GM19351 (cell line): ENCODE measurements around the gene TRMU.

Experiments used
- ATAC-seq: cut with Tn5 transposase; IDR thresholded peaks from one replicate; pipeline ENCODE4 v1.9.1; 2021; ENCODE audit warnings: mild to moderate bottlenecking, moderate library complexity; ENCODE audit not compliant: unreplicated experiment

TRMU gene

GRCh38 chr22:46368422-46368821, 32.9 kb downstream of the TRMU start:
- no peak for ATAC-seq

DNA sequence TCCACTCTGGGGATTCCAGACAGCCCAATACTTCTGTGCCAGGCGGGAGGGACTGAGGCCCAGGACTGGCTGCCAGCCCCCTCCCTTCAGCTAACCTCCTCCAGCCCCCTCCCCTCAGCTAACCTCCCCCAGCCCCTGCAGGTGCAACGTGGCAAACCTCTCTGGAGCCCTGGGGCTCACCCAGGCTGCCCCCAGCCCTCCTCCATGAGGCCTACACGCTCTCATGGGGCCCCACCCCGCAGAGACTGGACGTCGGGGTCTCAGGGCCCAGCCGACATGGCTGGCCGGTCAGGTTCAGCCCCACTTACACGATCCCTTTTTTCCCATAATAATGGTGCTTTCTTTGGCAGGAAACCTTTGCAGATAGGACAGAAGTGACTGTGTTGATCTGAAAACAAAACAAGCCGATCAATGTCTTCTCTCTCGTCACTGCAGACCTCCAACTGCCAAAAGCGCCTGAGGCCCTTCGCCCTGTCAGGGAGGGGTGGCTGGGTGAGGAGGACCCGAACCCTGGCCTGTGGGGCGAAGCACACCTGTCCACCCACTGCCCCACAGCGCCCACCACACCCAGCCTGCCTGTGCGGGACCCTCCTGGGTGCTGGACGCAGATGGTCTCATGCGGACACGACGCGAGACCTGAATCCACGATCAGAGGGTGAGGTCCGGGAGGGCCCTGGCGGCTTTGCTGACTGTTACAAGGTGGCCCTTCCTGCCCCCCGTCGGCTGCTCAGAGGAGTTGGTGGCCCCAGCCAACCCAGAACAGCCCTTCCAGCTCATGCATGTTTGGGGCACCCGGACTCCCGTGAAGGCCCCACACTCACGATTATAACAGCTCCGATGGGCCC, 33.6 kb downstream of the TRMU start:
- no peak for ATAC-seq

DNA sequence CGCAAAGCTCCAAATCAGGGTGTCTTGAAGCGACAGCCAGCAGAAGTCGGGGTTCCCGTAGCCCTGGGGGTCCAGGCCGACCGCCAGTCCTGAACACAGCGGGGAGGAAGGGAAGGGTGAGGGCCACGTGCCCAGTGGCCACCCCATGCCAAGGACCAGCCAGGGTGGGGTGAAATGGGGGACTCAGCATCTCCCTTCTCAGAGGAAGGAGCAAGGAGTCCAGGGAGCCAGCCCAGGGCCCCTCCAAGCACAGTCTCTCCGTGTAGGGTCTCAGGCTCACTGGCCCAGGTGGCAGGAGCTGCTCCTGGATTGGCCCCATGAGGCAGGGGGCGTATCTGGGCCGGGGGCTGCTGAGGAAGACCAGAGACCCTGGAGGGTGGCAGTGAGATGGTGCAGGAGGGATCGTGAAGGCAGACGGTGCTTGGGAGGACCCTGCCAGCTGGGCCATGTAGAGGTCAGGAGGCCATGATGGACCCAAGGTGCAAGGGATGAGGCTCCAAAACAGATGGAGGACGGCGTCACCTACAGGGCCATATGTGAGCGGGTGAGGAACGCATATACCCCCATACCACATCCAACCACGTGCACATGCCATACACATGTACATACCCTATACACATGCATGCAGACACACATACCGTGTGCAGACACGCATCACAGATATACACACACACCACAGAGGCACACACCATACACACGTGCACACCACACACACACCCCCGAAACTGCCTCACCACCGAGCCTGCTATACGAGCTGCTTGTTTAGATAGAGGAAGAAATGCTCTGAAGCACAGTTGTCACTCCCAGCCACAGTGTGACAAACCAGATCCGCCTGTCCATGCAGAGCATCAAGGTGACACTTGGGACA, 34.4 kb downstream of the TRMU start:
- no peak for ATAC-seq

DNA sequence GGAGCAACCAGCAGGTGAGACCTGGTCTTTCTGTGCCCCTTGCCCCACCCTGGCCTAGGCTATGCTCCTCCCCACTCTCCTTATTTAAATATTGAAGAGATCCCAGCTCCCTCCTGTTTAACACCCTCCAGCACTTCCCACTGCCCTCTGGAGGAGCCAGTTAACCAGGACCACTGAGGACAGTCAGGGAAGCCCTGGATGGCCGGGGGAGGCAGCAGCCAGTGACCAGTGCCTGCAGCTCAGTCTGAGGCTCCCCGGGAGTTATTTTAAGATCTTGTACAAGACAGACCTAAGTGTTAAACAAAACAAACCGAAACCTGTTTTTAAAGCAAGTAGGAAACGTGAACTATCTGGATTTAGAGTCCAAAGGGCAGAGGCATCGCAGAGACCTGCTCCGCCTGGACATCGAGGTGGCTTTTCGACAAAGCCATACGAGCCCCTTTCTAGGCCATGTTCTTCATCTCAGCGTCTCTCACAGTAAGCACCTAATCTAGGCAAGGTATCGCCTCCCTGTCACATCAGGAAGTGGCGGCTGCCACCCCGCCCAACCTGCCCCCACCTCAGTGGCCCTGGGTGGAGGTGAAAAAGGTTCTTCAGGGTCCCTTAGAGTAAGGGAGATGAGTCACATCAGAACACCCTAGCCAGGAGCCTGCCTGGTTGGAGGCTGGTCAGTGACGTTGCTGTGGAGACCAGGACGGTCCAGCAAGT, 35.2 kb downstream of the TRMU start:
- ATAC-seq = no peak

GRCh38 chr22:46371623-46372226, 36.2 kb downstream of the TRMU start:
- ATAC-seq = no peak

DNA sequence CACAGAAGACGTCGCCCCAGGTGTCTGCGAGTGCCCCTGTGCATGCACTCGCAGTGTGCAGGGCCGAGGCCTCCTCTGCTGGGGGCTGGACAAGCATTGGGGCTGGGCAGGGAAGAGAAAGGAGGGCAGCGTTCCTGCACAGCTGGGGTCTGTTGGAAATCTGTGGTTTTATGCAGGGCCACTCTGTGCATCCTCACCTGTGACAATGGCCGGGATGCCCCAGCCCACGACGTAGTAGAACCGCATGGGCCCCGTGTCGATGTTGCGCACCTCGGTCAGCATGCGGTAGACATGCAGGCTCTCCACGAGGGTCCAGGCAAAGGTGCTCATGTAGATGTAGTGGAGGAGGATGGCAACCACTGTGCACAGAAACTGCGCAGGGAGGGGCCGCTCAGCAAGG, 37.2 kb downstream of the TRMU start:
- ATAC-seq = no peak

DNA sequence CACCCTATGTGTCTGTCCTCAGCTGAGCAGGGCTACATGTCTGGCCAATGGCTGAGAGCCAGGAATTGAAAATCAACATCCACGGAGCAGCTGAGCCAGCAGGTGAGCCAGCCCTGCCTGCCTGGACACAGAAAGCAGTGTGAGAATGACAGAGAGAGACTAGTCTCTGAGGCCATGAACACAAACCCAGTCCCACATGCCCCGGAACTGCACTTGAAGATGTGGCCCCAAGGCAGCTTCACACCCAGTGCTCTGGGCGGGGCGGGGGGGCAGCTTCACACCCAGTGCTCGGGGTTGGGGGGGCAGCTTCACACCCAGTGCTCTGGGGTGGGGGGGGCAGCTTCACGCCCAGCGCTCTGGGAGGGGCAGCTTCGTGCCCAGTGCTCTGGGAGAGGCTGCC, 37.6 kb downstream of the TRMU start:
- no peak for ATAC-seq

DNA sequence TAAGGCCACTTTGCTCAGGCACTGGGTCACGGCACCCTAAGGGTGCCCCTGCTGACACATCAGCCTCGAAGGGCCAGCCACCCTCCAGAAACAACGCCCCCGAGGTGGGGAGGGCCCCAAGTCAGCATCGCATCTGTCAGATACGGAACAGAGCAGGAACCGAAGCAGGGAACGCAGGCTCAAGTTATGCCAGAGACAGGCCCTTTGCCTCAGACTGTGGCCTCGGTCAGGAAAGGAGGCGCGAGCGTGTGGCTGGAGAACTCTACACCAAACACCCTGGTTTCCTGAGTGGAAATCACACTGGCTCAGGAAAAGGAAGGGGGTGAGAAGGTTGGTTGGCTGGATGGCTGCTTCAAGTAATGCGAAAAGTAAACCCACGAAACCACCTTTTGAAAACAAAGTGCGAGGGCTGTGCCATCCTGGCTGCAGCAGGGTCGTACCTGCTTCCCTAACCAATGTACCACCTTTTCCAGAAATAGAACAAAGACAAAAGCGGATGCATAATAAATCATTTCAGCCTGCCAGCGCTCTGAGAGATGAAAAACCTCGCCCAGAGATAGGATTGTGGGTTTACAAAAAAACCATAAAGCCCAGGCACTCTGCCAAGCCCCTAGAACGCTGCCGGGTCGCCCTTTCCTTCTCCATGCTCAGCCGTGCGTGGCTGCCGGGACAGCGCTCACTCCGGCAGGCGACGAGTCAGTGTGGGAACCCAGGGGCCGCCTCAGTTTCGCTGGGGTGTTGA, 38.6 kb downstream of the TRMU start:
- no peak for ATAC-seq

DNA sequence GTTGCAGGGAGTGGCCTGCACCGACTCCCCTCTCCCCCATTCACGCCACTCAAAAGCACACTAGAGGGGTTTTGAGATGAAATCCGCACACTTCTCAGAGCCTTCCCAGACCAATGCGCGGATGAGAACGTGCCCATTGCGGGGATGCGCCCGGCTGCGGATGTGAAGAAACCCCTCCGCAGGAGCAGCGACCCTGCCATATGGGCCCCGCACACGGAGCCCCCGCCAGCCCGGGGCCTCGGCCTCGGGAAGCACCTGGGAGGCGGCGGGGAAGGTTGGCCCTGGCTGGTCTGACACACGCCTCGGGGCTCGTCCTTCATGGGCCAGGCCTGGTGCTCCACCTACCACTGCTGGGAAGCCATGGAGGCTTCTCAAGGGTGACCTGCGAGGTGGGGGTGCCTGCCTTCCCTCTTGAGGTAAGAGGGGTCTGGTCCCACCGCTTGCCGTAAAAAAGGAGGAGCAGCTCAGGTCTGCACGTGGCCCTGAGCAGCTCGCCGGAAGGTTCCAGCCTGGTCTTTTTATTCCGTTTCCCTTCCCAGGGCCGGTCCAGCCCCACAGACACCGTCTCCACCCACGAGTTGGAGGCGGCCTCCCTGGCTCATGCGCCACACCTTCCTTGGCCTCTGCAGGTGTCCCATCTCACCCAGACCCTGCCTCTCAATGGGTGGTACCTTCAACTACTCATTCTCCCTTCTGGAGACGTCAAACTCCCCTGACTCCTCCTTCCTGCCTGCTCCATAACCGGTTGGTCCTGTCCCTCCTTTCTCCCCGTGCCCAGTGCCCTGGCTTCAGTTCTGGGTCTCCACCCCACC, 39.4 kb downstream of the TRMU start:
- ATAC-seq = no peak

DNA sequence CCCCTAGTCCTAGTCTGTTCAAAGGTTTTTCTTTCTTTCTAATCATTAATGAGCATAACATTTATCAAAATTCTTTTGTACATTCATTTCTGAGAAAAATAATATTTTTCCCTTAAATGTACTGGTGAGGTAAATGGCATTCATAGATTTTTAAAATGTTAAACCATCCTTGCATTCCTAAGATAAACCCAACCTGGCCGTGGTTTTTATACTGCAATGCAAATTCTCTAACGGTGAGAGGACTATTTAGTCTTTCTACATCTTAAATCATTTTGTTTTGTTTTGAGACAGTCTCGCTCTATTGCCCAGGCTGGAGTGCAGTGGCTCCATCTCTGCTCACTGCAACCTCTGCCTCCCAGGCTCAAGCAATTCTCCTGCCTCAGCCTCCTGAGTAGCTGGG, 40.6 kb downstream of the TRMU start:
- ATAC-seq = no peak

DNA sequence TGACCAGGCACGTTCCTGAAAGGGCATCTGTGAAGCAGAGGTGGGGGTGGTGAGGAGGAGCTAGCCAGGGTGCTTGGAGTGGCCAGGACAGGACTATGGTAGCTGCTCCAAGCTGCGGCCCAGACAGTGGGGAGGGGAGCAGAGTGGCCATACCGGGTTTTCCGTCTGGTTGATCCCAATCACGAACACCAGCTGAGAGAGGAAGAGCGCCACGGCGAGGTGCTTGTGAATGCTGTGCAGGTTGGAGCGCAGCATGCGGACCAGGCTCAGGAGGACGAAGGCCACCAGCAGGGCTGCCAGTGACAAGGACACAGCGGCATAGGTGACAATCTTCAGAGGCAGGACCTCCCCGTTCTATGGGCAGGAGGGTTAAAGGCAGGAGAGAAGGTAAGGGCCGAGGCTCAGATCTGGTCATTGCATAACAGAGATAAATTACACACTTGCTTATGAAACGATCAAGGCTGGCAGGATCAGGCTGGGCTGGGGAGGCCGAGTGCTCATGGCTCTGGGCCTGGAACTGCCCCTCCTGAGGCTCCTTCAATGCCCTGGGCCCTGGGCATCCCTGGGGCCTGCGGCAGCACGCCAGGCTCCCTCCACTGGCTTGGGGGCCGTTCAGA, 41.5 kb downstream of the TRMU start:
- ATAC-seq = no peak

DNA sequence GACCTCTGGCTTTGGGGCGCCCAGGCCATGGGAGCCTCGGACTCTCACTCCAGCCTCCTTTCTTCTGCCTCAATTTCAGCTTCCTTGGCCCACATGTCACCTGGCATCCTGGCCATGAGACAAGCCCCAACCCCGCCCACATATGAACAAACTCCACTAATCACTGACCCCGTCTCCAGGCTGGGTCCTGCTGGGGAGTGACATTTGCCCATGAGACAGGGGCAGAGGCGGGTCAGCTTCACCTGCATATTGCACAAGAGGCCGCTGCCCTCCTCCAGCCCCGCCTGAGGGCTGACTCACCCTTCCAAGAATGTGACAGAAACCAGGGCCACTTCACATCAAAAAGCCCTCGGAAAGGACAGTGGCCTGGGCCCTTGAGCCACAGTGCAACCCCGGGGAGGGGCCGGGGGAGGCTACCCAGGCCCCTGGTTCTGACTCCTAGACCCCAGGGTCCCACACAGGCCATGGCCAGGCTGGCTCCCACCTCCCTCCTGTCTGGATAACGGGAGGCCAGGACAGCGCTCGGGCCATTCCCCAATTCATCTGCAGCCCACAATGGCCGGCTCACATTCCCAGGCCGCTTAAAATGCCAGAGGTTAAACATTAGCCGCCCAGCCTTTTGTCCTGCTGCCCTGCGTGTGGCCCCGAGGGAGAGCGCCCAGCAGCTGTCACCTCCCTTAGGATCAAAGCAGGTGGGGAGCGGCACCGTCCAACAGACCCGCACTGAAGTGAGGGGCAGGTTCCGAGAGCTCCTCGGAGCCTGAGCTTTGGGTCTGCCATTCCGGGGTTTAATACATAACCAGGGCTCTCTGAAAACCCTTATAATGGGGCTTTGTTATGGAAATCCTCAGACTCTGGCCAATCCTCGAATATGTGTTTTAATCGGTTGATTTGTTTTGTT, 42.3 kb downstream of the TRMU start:
- ATAC-seq = no peak

DNA sequence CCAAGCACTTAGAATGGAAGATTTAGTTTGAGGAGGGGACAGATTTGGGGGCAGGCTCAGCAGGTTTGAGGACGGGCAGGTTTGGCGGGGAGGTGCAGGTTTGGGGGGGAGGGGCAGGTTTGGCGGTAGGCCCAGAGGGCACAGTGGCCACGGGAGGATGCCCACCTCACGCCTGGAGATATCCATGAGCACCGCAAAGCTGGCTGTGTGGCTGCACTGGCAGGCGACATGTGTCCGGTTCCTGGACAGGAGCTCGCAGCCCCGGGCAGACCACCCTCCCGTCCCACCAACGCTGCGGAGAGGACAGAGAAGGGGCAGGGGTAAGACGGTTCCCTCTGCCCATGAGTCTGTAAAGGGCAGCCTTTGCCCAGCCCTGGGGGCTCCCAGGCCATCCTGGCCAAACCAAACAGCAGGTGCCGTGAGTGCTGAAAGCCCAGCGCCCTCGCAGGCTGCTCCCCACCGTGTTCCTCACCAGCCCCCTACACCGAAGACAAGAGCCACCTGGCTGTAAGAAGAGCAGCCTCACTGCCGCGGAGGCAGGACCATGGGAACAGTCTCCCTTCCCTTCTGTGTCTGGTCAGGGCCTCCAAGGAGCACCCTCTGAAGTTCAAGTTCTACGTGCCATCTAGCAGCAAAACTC, 43.0 kb downstream of the TRMU start:
- ATAC-seq = no peak

GRCh38 chr22:46379066-46379930, 43.8 kb downstream of the TRMU start:
- no peak for ATAC-seq

- ATAC-seq = no peak
These were observed 44.6 kb downstream of the TRMU start for GRCh38 chr22:46380069-46380468.

DNA sequence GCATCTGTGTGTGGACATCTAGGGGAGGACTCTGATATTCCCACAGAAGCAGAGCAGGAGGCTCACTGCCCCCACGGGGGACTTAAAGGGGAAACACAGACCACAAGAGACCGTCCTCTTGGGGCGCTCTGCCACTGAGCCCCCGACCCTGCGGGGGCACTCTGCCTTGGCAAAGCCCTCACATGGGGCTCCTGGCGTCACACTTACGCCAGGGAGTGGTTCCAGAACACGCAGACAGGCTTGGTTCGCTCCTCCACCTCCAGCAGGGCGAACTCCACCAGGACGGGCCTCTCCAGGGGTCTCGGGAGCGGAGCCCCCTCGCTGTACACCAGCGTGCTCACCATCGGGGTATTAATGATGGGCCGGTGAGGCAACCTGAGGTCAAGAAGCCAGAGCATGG, 45.1 kb downstream of the TRMU start:
- ATAC-seq = no peak

- no peak for ATAC-seq
These were observed 45.6 kb downstream of the TRMU start for GRCh38 chr22:46381142-46381541.
